Activated T-cell treated with anti-CD3 and anti-CD28 coated beads, Interleukin-2, amount 50 U/mL, for 72 hours (primary cell): Measurements from ENCODE around the gene DNAI2. TPM values are rescaled to one million over a fixed set of nuclear protein-coding genes. Genes with fewer than 3 reads are reported as not detected.

Experiments used
- ATAC-seq, 2 donors: fragments of 150-1000 bp; cut with Tn5 transposase; replicated peaks in 1 of 2; 2 replicates each; pipeline ENCODE4 v1.10.0; 2021; ENCODE audit warnings: moderate library complexity in 2 of 2, mild to moderate bottlenecking in 1 of 2
- DNase-seq, 2 donors: peaks; one replicate each; pipeline ENCODE4 v3.0.0; 2021 to 2022; ENCODE audit warnings: mixed read lengths in 1 of 2
- H3K27ac Mint-ChIP-seq: one replicate; pipeline ENCODE4 v1.8.0; 2022; ENCODE audit warnings: mild to moderate bottlenecking, moderate library complexity, mixed read lengths
- H3K27me3 Mint-ChIP-seq: one replicate; pipeline ENCODE4 v1.8.0; 2022; ENCODE audit warnings: low read depth, mixed read lengths
- H3K36me3 Mint-ChIP-seq, 2 donors: one replicate each; pipeline ENCODE4 v1.8.0; 2022; ENCODE audit warnings: mixed read lengths in 2 of 2, mild to moderate bottlenecking in 1 of 2; ENCODE audit not compliant: insufficient read depth in 2 of 2
- H3K4me1 Mint-ChIP-seq: one replicate; pipeline ENCODE4 v1.8.0; 2022; ENCODE audit warnings: low read depth, mixed read lengths
- H3K4me3 Mint-ChIP-seq, 2 donors: one replicate each; pipeline ENCODE4 v1.8.0; 2022; ENCODE audit warnings: mild to moderate bottlenecking in 2 of 2, mixed read lengths in 2 of 2, moderate library complexity in 2 of 2
- H3K9me3 Mint-ChIP-seq, 2 donors: one replicate each; pipeline ENCODE4 v1.8.0; 2022; ENCODE audit warnings: mixed read lengths in 2 of 2
- total RNA-seq, 2 donors: library from RNA; stranded (reverse); gene quantifications; one replicate each; pipeline ENCODE4 v1.2.3, GENCODE V29; 2022

The DNAI2 gene
- total RNA-seq, 2 donors from 2014 or later = 1.4 TPM

DNA sequence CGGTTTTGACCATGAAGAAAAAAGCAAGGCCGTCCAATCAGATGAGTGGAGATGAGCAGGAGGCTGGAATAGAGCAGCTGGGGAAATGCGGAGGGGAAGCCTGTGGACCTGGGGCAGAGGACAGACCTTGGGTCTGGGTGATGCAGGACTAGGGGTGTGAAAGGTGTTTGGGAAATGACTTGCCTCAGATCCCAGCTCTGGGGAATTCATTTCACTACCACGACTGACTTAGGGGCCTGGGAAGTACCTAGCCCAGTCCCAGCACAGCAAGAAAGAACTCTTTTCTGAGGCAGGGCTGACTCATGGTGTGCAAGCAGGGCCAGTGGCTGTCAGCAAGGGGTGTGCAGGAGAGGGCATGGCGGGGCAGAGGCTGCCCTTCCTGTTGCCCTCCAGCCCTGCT lies 14.8 kb downstream of the DNAI2 start:
- Mint-ChIP-seq H3K4me3 (peak overlapping the region; percentile 75 to 84), H3K9me3 (no peaks in the 10 kb centered on the region), H3K36me3 (no peaks in the 10 kb centered on the region), H3K4me1 (peaks cover 60% of the 10 kb centered on the region), H3K27ac (peak overlapping the region; percentile 75), H3K27me3 (no peaks in the 10 kb centered on the region)
- DNase-seq (peak; percentile 68 to 76), ATAC-seq (peak; percentile 97)

DNA sequence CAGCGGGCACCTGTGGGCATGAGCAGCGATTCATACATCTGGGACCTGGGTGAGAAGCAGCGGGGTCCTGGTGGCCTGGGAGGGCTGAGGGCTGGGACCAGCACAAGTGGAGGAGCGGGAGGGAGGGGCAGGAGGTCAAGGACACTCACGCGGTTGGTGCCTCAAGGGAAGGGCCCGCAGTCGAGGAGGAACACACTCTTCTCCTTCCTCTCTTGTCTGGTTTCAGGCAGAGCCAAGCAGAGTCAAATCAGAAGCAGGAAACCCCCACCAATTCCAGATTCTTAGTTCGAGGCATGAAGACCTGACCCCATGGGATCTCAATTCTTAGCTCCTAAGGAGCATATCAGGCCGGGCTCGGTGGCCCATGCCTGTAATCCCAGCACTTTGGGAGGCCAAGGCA lies 15.7 kb downstream of the DNAI2 start:
- Mint-ChIP-seq H3K27me3 (no peaks in the 10 kb centered on the region), H3K9me3 (peaks cover 0 to under 1% of the 10 kb centered on the region in 2 donors), H3K4me1 (peaks cover 56% of the 10 kb centered on the region), H3K27ac (no peak overlapping the region), H3K4me3 (peak overlapping the region in 1 of 2 donors; percentile 75), H3K36me3 (peaks cover under 1 to 6% of the 10 kb centered on the region in 2 donors)
- DNase-seq = no peak
- no peak for ATAC-seq

DNA sequence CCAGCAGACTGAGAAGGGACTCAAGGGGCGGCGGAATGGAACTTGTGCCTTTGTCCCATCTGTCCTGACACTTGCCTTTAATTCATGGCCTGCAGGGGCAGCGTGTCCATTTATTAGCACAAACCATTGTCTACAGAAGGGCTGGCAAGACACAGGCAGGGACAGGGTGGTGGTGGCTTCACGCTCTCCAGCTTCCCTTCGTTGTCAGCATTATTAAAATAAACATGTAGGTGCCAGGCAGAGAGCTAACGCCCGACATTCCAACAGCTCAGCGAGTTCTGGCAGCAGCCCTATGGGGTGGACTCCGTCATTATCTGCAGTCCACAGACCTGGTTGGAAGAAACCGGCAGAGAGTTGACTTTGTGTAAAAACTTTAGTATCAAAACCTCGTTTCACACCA lies 16.3 kb downstream of the DNAI2 start:
- Mint-ChIP-seq H3K9me3 (peaks cover 0 to 2% of the 10 kb centered on the region in 2 donors), H3K4me3 (no peak overlapping the region), H3K36me3 (peaks cover 2 to 8% of the 10 kb centered on the region in 2 donors), H3K27me3 (no peaks in the 10 kb centered on the region), H3K27ac (no peak overlapping the region), H3K4me1 (peaks cover 49% of the 10 kb centered on the region)
- ATAC-seq (no peak), DNase-seq (no peak)

DNA sequence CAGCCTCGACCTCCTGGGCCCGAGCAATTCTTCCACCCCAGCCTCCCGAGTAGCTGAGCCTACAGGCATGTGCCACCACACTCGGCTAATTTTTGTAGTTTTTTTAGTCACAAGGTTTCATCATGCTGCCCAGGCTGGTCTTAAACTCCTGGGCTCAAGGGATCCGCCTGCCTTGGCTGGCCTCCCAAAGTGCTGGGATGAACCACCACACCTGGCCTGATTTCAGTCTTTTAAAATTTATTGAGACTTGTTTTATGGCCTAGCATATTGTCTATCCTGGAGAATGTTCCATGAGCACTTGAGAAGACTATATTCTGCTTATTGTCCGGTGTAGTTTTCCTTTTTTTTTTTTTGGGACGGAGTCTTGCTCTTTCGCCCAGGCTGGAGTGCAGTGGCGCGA lies 18.5 kb downstream of the DNAI2 start:
- peaks cover 2 to 8% of the 10 kb centered on the region in 2 donors for H3K36me3 Mint-ChIP-seq
- peaks cover 7% of the 10 kb centered on the region for H3K27me3 Mint-ChIP-seq
- H3K9me3 Mint-ChIP-seq = peaks cover 0 to 2% of the 10 kb centered on the region in 2 donors
- ATAC-seq (no peak), DNase-seq (no peak)
- peaks cover 49% of the 10 kb centered on the region for H3K4me1 Mint-ChIP-seq
- no peak overlapping the region for H3K4me3 Mint-ChIP-seq
- H3K27ac Mint-ChIP-seq = no peak overlapping the region

DNA sequence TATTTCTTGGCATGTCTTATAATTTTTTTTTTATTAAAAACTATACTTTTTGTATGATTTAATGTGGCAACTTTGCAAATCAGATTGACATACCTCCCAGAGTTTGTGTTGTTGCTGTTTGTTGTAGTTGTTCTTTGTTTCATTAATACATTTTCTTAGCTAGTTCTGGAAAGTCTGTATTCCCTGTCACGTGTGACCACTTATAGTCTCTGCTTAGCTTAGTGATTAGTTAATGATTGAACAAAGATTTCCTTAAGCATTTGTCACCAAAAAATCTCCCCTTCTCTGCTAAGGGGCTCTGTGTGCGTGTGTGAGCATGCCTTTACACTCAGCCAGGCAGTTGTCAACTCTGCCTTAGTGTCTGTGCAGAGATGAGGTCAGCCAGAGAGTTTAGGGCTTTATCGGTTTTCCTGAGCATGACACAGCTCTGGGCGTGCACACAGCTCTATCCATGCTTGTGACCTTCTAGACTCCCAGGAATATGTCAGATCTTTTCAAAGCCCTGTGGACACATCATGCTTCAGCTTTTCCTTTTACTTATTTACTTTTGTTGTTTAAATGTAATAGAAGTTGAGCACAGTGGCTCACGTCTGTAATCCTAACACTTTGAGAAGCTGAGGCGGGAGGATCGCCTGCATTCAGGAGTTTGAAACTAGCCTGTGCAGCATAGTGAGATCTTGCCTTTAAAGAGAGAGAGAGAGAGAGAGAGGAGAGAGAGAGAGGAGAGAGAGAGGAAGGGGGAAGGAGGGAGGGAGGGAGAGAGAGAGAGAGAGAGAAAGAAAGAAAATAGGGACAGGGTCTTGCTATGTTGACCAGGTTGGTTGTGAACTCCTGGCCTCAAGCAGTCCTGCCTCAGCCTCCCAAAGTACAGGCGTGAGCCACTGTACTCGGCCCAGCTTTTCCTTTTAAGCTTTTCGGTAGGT lies 21.9 kb downstream of the DNAI2 start:
- Mint-ChIP-seq H3K27ac (peak overlapping the region; percentile 83), H3K36me3 (peaks cover 2 to 8% of the 10 kb centered on the region in 2 donors), H3K27me3 (peaks cover 16% of the 10 kb centered on the region), H3K9me3 (peaks cover 0 to 2% of the 10 kb centered on the region in 2 donors), H3K4me3 (no peak overlapping the region), H3K4me1 (peaks cover 36% of the 10 kb centered on the region)
- no peak for DNase-seq
- ATAC-seq = no peak

DNA sequence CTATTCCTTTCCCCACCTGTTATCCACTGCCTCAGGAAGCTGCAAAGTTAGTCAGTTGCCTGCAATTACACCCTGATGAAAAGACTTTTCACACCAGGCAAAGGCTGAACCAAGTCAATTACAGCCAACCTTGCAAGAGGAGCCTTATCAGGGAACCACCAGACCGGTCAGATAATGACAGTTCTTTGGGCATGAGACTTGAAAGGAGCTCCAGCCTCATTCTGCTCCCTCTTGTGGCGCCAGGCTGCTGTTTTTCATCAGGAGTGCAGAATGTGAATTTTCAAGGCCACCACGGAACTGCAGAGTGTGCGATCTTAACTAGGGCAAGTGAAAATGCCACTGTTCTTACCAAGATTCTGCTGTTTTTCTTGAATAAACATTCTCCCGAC lies 22.5 kb downstream of the DNAI2 start:
- DNase-seq = no peak
- H3K27ac Mint-ChIP-seq = no peak overlapping the region
- H3K36me3 Mint-ChIP-seq = peaks cover 2 to 8% of the 10 kb centered on the region in 2 donors
- H3K27me3 Mint-ChIP-seq = peaks cover 16% of the 10 kb centered on the region
- no peak overlapping the region for H3K4me3 Mint-ChIP-seq
- peaks cover 0 to 2% of the 10 kb centered on the region in 2 donors for H3K9me3 Mint-ChIP-seq
- peaks cover 43% of the 10 kb centered on the region for H3K4me1 Mint-ChIP-seq
- ATAC-seq = peak in 1 of 2 donors; percentile 33

DNA sequence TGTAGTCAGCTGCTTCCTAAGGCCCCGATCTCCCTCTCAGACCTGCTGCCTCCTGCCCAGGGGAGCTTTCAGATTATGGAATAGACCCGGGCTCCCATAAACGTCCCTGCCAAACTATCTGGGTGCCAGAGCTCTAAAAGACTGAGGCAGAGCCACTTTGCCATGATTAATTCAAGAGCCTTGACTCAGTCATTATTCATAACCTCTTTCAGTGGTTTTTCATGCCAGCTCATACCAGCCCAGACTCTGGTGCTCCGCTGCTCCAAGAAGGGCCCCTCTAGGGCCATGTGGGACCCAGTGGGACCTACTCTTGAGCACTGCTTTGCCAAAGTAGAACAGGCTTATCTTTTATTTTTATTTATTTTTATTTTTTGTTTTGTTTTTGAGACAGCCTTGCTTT lies 23.9 kb downstream of the DNAI2 start:
- ATAC-seq = peak; percentile 98 to 99
- peak overlapping the region; percentile 76 to 79 for H3K4me3 Mint-ChIP-seq

DNA sequence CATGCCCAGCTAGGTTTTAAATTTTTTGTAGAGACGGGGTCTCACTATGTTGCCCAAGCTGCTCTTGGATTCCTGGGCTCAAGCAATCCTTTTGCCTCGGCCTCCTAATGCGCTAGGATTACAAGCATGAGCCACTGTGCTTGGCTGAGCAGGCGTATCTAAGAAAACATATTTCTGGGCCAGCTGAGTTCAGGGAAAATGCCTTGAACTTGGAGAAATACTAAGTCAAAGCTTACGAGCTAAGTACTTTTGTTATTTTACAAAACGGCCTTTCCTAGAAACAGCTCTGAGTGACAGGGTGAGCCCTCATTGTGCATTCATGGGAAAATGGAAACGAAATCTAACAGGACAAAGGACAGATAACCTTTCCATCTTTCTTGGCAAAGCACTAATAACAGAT lies 24.7 kb downstream of the DNAI2 start:
- no peak overlapping the region for H3K4me3 Mint-ChIP-seq
- peaks cover 16% of the 10 kb centered on the region for H3K27me3 Mint-ChIP-seq
- DNase-seq = no peak
- no peak overlapping the region for H3K27ac Mint-ChIP-seq
- peaks cover 2 to 8% of the 10 kb centered on the region in 2 donors for H3K36me3 Mint-ChIP-seq
- ATAC-seq = no peak
- H3K4me1 Mint-ChIP-seq = peaks cover 43% of the 10 kb centered on the region
- peaks cover 0 to 2% of the 10 kb centered on the region in 2 donors for H3K9me3 Mint-ChIP-seq

More for the DNA sequence above, 23.9 kb downstream of the DNAI2 start:
- Mint-ChIP-seq H3K9me3 (peaks cover 0 to 2% of the 10 kb centered on the region in 2 donors), H3K4me1 (peaks cover 43% of the 10 kb centered on the region), H3K36me3 (peaks cover 2 to 8% of the 10 kb centered on the region in 2 donors), H3K27ac (peak overlapping the region; percentile 64), H3K27me3 (peaks cover 16% of the 10 kb centered on the region)
- DNase-seq = peak; percentile 62 to 82

DNA sequence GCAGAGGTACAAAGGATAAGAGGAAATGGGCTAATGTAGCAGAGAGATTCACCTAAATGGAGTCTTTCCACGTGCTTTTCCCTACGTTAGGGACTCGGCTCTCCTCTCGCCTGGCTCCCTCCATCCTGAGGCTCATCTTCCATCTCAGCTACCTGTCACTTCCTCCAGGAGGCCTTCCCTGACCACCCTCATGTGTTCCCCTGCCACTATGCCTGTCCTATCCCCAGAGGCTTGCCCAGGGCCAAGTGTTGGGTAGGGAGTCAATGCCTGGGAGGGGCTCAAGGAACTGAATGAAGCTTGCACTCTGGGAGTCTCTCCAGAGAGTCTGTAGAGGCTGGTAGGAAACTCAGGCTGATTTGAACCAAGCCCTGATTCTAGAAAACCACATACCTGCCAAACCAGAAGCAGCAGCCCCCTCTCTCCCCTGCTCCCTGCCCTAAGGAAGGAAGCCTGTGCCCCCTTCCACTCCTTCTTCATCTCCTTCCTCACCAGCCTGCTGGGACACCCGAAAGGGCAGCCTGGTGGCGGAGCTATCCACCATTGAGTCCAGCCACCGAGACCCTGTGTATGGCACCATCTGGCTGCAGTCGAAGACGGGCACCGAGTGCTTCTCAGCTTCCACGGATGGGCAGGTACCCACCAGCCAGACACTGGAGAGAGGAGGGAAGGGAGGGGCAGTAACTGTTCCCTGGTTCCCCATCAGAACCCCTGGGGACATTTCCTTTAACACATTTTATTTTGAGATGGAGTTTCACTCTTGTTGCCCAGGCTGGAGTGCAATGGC lies 25.4 kb downstream of the DNAI2 start:
- no peak overlapping the region for H3K27ac Mint-ChIP-seq
- DNase-seq = no peak
- peaks cover 43% of the 10 kb centered on the region for H3K4me1 Mint-ChIP-seq
- H3K27me3 Mint-ChIP-seq = peaks cover 16% of the 10 kb centered on the region
- no peak for ATAC-seq
- no peak overlapping the region for H3K4me3 Mint-ChIP-seq
- peaks cover 0 to 2% of the 10 kb centered on the region in 2 donors for H3K9me3 Mint-ChIP-seq
- peaks cover 2 to 3% of the 10 kb centered on the region in 2 donors for H3K36me3 Mint-ChIP-seq

DNA sequence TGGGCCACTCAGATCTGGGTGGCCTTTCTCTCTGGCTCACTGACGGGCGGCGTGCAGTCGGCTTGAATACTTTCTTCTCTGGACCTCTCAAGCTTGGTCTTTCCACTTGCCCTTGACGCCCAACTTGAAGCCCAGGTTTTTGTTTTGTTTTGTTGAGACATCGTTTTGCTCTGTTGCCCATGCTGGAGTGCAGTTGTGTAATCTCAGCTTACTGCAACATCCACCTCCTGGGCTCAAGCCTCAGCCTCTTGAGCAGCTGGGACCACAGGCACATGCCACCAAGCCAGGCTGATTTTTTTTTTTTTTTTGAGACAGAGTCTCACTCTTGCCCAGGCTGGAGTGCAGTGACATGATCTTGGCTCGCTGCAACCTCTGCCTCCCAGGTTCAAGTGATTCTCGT lies 29.3 kb downstream of the DNAI2 start:
- Mint-ChIP-seq H3K27ac (no peak overlapping the region), H3K27me3 (peaks cover 13% of the 10 kb centered on the region)
- no peak for ATAC-seq

DNA sequence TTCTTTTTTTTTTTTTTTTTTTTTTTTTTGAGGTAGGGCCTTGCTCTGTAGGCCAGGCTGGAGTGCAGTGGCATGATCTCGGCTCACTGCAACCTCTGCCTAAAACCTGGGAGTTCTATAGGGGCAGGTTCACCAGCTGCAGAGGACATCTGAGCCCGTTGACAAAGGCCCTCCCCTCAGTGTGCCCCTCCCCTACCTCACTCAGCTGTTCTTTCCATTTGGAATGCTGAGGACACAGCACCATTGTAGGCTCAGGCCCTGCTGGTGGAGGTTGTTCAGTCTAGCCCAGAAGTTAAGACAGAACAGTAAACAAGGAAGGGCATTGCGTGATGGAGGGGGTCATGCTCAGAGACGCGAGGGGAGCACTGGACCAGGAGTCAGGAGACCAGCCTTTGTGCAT lies 30.1 kb downstream of the DNAI2 start:
- H3K4me3 Mint-ChIP-seq = no peak overlapping the region
- H3K9me3 Mint-ChIP-seq = no peaks in the 10 kb centered on the region
- peaks cover 11% of the 10 kb centered on the region for H3K27me3 Mint-ChIP-seq
- H3K27ac Mint-ChIP-seq = no peak overlapping the region
- no peaks in the 10 kb centered on the region for H3K36me3 Mint-ChIP-seq
- peaks cover 22% of the 10 kb centered on the region for H3K4me1 Mint-ChIP-seq
- DNase-seq (no peak), ATAC-seq (no peak)

More for the DNA sequence above, 29.3 kb downstream of the DNAI2 start:
- Mint-ChIP-seq H3K4me1 (peaks cover 30% of the 10 kb centered on the region), H3K36me3 (no peaks in the 10 kb centered on the region), H3K4me3 (no peak overlapping the region), H3K9me3 (no peaks in the 10 kb centered on the region)
- no peak for DNase-seq

DNA sequence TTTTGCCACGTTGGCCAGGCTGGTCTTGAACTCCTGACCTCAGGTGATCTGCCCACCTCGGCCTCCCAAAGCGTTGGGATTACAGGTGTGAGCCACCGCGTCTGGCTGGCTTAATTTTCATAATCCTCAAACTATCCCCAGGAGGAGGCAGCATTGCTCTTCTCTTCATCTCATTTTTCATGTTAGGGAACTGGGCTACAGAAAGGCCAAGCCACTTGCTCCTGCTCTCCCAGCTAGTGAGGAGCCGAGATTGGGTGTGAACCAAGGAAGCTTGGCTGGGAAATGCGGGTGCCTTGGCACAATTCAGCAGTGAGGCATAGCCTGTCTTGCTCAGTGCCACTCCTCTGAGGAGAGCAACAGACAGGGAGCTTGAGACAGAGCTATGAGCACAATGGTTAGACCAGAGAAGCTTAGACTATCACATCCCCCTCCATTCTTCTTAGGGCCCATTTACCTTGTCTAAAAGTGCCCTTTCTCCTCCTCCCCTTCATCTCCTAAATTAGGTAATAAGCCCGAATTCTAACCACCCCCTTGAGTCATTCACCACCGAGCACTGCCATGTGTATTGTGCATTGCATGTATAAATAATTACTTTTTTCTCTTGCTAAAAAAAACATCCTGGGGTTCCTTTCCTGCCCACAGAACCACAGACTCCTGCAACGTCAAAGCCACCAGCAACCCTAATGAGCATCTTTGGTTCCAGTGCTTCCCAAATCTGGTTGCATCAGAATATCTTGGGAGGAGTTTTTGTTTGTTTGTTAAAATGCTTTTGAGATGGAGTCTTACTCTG lies 32.0 kb downstream of the DNAI2 start:
- Mint-ChIP-seq H3K4me1 (peaks cover 18% of the 10 kb centered on the region), H3K36me3 (no peaks in the 10 kb centered on the region), H3K27ac (no peak overlapping the region), H3K9me3 (no peaks in the 10 kb centered on the region), H3K27me3 (peaks cover 5% of the 10 kb centered on the region), H3K4me3 (no peak overlapping the region)
- DNase-seq (no peak), ATAC-seq (peak; percentile 35 to 67)
